Fibroblast of villous mesenchyme (primary cell): ENCODE data around the gene AKAP13. TPM values are rescaled to one million over a fixed set of nuclear protein-coding genes. Genes with fewer than 3 reads are reported as not detected.

Experiments
- DNase-seq: peaks from one replicate; pipeline ENCODE4 v3.0.0-alpha.2; 2010; ENCODE audit warnings: low read depth
- H3K4me3 ChIP-seq: 2 replicates; pipeline ENCODE4 v1.5.1; 2011; ENCODE audit warnings: low read depth, mild to moderate bottlenecking, low read length
- CTCF ChIP-seq: IDR thresholded peaks from 2 replicates; pipeline ENCODE4 v1.5.1; 2012; ENCODE audit warnings: low read depth, mild to moderate bottlenecking, low read length; ENCODE audit not compliant: insufficient read depth
- total RNA-seq: library from RNA; depleted of rRNA; stranded (reverse); fragments of >200 nt; gene quantifications from 2 replicates; pipeline ENCODE4 v1.2.3, GENCODE V29; 2012

The AKAP13 gene
- total RNA-seq, 1 donor = 164 TPM

GRCh38 chr15:85555875-85556617 is 175.6 kb downstream of the AKAP13 start:
- peak; percentile 34 for DNase-seq
- H3K4me3 ChIP-seq = no peak overlapping the region
- TF ChIP-seq CTCF = no peak

GRCh38 chr15:85556618-85556895 is 176.2 kb downstream of the AKAP13 start:
- no peak overlapping the region for H3K4me3 ChIP-seq
- TF ChIP-seq CTCF = no peak
- no peak for DNase-seq

GRCh38 chr15:85557385-85557784 is 177.0 kb downstream of the AKAP13 start:
- DNase-seq = no peak
- TF ChIP-seq CTCF = no peak
- H3K4me3 ChIP-seq = no peak overlapping the region

GRCh38 chr15:85558848-85559247 is 178.4 kb downstream of the AKAP13 start:
- no peak for TF ChIP-seq CTCF
- no peak for DNase-seq
- no peak overlapping the region for H3K4me3 ChIP-seq

GRCh38 chr15:85559530-85559929 is 179.1 kb downstream of the AKAP13 start:
- DNase-seq = no peak
- TF ChIP-seq CTCF = no peak
- no peak overlapping the region for H3K4me3 ChIP-seq

- no peak for DNase-seq
- TF ChIP-seq CTCF = no peak
- no peak overlapping the region for H3K4me3 ChIP-seq
Measured at GRCh38 chr15:85562824-85563223, 182.4 kb downstream of the AKAP13 start.

- no peak overlapping the region for H3K4me3 ChIP-seq
- no peak for TF ChIP-seq CTCF
- peak; percentile 86 for DNase-seq
Measured at GRCh38 chr15:85563328-85563727, 182.9 kb downstream of the AKAP13 start.
